GM23338 (cell line): Measurements from ENCODE around the gene DDR2. TPM values are rescaled to one million over a fixed set of nuclear protein-coding genes. Genes with fewer than 3 reads are reported as not detected.

Experiments
- ATAC-seq: fragments of 200-7000 bp; cut with Tn5 transposase; 3 replicates; pipeline ENCODE4 v1.9.1; 2020
- DNase-seq: peaks from one replicate; pipeline ENCODE4 v3.0.0-alpha.2; 2015; ENCODE audit warnings: low spot score
- H2AFZ ChIP-seq: fragments of 200-600 bp; sonication (generic); 2 replicates; pipeline ENCODE4 v1.8.0; 2016; ENCODE audit warnings: antibody characterized with exemption, mild to moderate bottlenecking, moderate library complexity
- H3F3A ChIP-seq: fragments of 200-600 bp; sonication (generic); replicated peaks from 2 replicates; pipeline ENCODE4 v1.8.0; 2017; ENCODE audit warnings: antibody characterized with exemption, mixed run types, low read depth
- H3K27ac ChIP-seq: fragments of 200-600 bp; sonication (generic); 2 replicates; pipeline ENCODE4 v1.6.1; 2016; ENCODE audit warnings: low read depth
- H3K27me3 ChIP-seq: fragments of 200-600 bp; sonication (generic); 2 replicates; pipeline ENCODE4 v1.8.0; 2016; ENCODE audit warnings: mild to moderate bottlenecking, mixed run types, moderate library complexity; ENCODE audit not compliant: insufficient read depth
- H3K36me3 ChIP-seq: fragments of 200-600 bp; sonication (generic); 2 replicates; pipeline ENCODE4 v1.8.0; 2016; ENCODE audit warnings: mild to moderate bottlenecking; ENCODE audit not compliant: insufficient read depth
- H3K4me1 ChIP-seq: fragments of 200-600 bp; sonication (generic); 2 replicates; pipeline ENCODE4 v1.8.0; 2016; ENCODE audit warnings: mild to moderate bottlenecking, moderate library complexity; ENCODE audit not compliant: insufficient read depth
- H3K4me2 ChIP-seq: fragments of 200-600 bp; sonication (generic); 2 replicates; pipeline ENCODE4 v1.7.1; 2017; ENCODE audit warnings: mixed run types
- H3K4me3 ChIP-seq: fragments of 200-600 bp; sonication (generic); 2 replicates; pipeline ENCODE4 v1.6.1; 2016; ENCODE audit warnings: mixed run types
- H3K79me2 ChIP-seq: fragments of 200-600 bp; sonication (generic); replicated peaks from 2 replicates; pipeline ENCODE4 v1.8.0; 2017; ENCODE audit warnings: mild to moderate bottlenecking; ENCODE audit not compliant: insufficient read depth
- H3K9me2 ChIP-seq: fragments of 200-600 bp; sonication (generic); 2 replicates; pipeline ENCODE4 v1.8.0; 2017; ENCODE audit not compliant: insufficient read depth
- H4K20me1 ChIP-seq: fragments of 200-600 bp; sonication (generic); replicated peaks from 2 replicates; pipeline ENCODE4 v1.8.0; 2017; ENCODE audit warnings: mild to moderate bottlenecking; ENCODE audit not compliant: insufficient read depth
- H3K27ac Mint-ChIP-seq: 2 replicates; pipeline ENCODE4 v1.8.0; 2020; ENCODE audit warnings: inconsistent platforms, mild to moderate bottlenecking, moderate library complexity, mixed read lengths
- H3K27me3 Mint-ChIP-seq: 3 replicates; pipeline ENCODE4 v1.8.0; 2022; ENCODE audit warnings: low read depth, mild to moderate bottlenecking, moderate library complexity, mixed read lengths, inconsistent platforms; ENCODE audit not compliant: insufficient read depth, poor library complexity
- H3K36me3 Mint-ChIP-seq: 3 replicates; pipeline ENCODE4 v1.8.0; 2021; ENCODE audit warnings: low read depth, mild to moderate bottlenecking, inconsistent platforms, moderate library complexity, mixed read lengths
- H3K4me1 Mint-ChIP-seq: 3 replicates; pipeline ENCODE4 v1.8.0; 2020; ENCODE audit warnings: mild to moderate bottlenecking, inconsistent platforms, mixed read lengths
- H3K4me3 Mint-ChIP-seq: 3 replicates; pipeline ENCODE4 v1.8.0; 2021; ENCODE audit warnings: moderate library complexity, mild to moderate bottlenecking, inconsistent platforms, mixed read lengths
- H3K9me3 Mint-ChIP-seq: 3 replicates; pipeline ENCODE4 v1.8.0; 2020; ENCODE audit warnings: moderate library complexity, mild to moderate bottlenecking, inconsistent platforms, mixed read lengths
- CREB1 ChIP-seq: fragments of 250-450 bp; sonication (Bioruptor Pico); IDR thresholded peaks from 2 replicates; pipeline ENCODE4 v1.5.0; 2020; ENCODE audit warnings: low read depth, mild to moderate bottlenecking, moderate library complexity
- EZH2 ChIP-seq: fragments of 200-600 bp; sonication (generic); IDR thresholded peaks from one replicate; pipeline ENCODE4 v1.8.0; 2017; ENCODE audit warnings: antibody characterized with exemption, mild to moderate bottlenecking, low read depth; ENCODE audit not compliant: unreplicated experiment
- EZH2phosphoT487 ChIP-seq: fragments of 200-600 bp; sonication (generic); IDR thresholded peaks from one replicate; pipeline ENCODE4 v1.8.1; 2018; ENCODE audit warnings: antibody characterized with exemption; ENCODE audit not compliant: unreplicated experiment
- JUNB ChIP-seq: IDR thresholded peaks from one replicate; pipeline ENCODE4 v1.6.1; 2016; ENCODE audit warnings: antibody characterized with exemption; ENCODE audit not compliant: unreplicated experiment
- NANOG ChIP-seq: IDR thresholded peaks from 2 replicates; pipeline ENCODE4 v1.6.1; 2016; ENCODE audit warnings: antibody characterized with exemption, borderline replicate concordance
- POLR2AphosphoS5 ChIP-seq: IDR thresholded peaks from 2 replicates; pipeline ENCODE4 v1.6.1; 2016; ENCODE audit warnings: antibody characterized with exemption, low read depth
- STAT1 ChIP-seq: IDR thresholded peaks from one replicate; pipeline ENCODE4 v1.6.1; 2016; ENCODE audit warnings: antibody characterized with exemption; ENCODE audit not compliant: unreplicated experiment
- ZNF114 ChIP-seq: fragments of 250-450 bp; sonication (Bioruptor Pico); IDR thresholded peaks from 2 replicates; pipeline ENCODE4 v1.5.0; 2020; ENCODE audit warnings: mild to moderate bottlenecking, moderate library complexity
- ZNF331 ChIP-seq: fragments of 250-450 bp; sonication (Bioruptor Pico); IDR thresholded peaks from 2 replicates; pipeline ENCODE4 v1.5.0; 2020; ENCODE audit warnings: low read depth, mild to moderate bottlenecking, moderate library complexity
- ZNF462 ChIP-seq: fragments of 250-450 bp; sonication (Bioruptor Pico); IDR thresholded peaks from 2 replicates; pipeline ENCODE4 v1.5.0; 2020; ENCODE audit warnings: mild to moderate bottlenecking, moderate library complexity
- polyA plus RNA-seq: library from polyadenylated mRNA; unstranded; fragments of >200 nt; fragmentation: Nextera tagmentation; extraction: Ambion mirVana; gene quantifications from 2 replicates; pipeline ENCODE4 v1.2.1, GENCODE V29; 2016
- total RNA-seq: library from RNA; depleted of rRNA; stranded (reverse); fragments of >200 nt; shearing (Covaris generic); gene quantifications from 2 replicates; pipeline ENCODE4 v1.2.3, GENCODE V29; 2014
- TF ChIP-seq, protein P1 (sequence below): IDR thresholded peaks from 2 replicates; pipeline ENCODE4 v1.6.1; 2016; ENCODE audit warnings: antibody characterized with exemption
- TF ChIP-seq, protein P2 (sequence below), 2 experiments: fragments of 200-600 bp in 1 of 2; sonication (generic) in 1 of 2; conservative IDR thresholded peaks; 2 replicates each; pipeline versions ENCODE4 v1.5.1 to v1.6.1; 2016 to 2017; ENCODE audit warnings: antibody characterized with exemption in 2 of 2, low read depth in 2 of 2, mild to moderate bottlenecking in 2 of 2, moderate library complexity in 1 of 2
- TF ChIP-seq, protein P3 (sequence below): IDR thresholded peaks from one replicate; pipeline ENCODE4 v1.6.1; 2018; ENCODE audit warnings: antibody characterized with exemption; ENCODE audit not compliant: unreplicated experiment

Gene DDR2
- total and polyA plus RNA-seq, 2 experiments from 2014 or later = 0.66 to 1.8 TPM

DNA sequence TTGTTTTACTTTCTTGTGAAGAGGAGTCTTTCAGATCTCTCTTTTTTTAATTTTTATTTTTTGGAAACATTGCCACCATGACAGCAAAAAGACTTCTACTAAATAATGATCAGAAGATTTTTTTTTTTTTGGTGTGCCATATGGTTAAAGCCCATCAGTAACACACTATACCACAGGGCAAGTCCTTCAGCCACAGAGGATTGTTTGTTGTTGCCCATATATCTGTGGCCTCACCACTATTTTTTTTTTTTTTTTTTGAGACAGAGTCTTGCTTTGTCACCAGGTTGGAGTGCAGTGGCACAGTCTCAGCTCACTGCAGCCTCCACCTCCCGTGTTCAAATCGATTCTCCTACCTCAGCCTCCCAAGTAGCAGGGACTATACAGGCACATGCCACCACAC, 41.6 kb upstream of the DDR2 start:
- Histone ChIP-seq H3K36me3 (no peaks in the 10 kb centered on the region), H4K20me1 (0 out of 2 replicates have a peak, but pooled peaks cover 3% of the 10 kb centered on the region), H3K4me3 (no peak overlapping the region), H2AFZ (no peak overlapping the region), H3K79me2 (no peaks in the 10 kb centered on the region), H3K27me3 (no peaks in the 10 kb centered on the region), H3K4me1 (no peaks in the 10 kb centered on the region), H3K9me2 (no peaks in the 10 kb centered on the region), H3K4me2 (no peak overlapping the region), H3K27ac (no peak overlapping the region), H3F3A (no peaks in the 10 kb centered on the region)
- TF ChIP-seq POLR2AphosphoS5 (no peak), CREB1 (CRISPR knock-in tag) (no peak), STAT1 (no peak), ZNF331 (no peak), EZH2 (no peak), NANOG (no peak), JUNB (no peak), EZH2phosphoT487 (no peak), ZNF114 (CRISPR knock-in tag) (no peak), ZNF462 (no peak)
- TF ChIP-seq, protein P1, sequence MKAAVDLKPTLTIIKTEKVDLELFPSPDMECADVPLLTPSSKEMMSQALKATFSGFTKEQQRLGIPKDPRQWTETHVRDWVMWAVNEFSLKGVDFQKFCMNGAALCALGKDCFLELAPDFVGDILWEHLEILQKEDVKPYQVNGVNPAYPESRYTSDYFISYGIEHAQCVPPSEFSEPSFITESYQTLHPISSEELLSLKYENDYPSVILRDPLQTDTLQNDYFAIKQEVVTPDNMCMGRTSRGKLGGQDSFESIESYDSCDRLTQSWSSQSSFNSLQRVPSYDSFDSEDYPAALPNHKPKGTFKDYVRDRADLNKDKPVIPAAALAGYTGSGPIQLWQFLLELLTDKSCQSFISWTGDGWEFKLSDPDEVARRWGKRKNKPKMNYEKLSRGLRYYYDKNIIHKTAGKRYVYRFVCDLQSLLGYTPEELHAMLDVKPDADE = no peak
- TF ChIP-seq, protein P2, sequence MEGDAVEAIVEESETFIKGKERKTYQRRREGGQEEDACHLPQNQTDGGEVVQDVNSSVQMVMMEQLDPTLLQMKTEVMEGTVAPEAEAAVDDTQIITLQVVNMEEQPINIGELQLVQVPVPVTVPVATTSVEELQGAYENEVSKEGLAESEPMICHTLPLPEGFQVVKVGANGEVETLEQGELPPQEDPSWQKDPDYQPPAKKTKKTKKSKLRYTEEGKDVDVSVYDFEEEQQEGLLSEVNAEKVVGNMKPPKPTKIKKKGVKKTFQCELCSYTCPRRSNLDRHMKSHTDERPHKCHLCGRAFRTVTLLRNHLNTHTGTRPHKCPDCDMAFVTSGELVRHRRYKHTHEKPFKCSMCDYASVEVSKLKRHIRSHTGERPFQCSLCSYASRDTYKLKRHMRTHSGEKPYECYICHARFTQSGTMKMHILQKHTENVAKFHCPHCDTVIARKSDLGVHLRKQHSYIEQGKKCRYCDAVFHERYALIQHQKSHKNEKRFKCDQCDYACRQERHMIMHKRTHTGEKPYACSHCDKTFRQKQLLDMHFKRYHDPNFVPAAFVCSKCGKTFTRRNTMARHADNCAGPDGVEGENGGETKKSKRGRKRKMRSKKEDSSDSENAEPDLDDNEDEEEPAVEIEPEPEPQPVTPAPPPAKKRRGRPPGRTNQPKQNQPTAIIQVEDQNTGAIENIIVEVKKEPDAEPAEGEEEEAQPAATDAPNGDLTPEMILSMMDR (conservative IDR thresholded peaks at IDR 0.05; ENCODE audit: low read depth in 2 of 2) = no peak
- TF ChIP-seq, protein P3, sequence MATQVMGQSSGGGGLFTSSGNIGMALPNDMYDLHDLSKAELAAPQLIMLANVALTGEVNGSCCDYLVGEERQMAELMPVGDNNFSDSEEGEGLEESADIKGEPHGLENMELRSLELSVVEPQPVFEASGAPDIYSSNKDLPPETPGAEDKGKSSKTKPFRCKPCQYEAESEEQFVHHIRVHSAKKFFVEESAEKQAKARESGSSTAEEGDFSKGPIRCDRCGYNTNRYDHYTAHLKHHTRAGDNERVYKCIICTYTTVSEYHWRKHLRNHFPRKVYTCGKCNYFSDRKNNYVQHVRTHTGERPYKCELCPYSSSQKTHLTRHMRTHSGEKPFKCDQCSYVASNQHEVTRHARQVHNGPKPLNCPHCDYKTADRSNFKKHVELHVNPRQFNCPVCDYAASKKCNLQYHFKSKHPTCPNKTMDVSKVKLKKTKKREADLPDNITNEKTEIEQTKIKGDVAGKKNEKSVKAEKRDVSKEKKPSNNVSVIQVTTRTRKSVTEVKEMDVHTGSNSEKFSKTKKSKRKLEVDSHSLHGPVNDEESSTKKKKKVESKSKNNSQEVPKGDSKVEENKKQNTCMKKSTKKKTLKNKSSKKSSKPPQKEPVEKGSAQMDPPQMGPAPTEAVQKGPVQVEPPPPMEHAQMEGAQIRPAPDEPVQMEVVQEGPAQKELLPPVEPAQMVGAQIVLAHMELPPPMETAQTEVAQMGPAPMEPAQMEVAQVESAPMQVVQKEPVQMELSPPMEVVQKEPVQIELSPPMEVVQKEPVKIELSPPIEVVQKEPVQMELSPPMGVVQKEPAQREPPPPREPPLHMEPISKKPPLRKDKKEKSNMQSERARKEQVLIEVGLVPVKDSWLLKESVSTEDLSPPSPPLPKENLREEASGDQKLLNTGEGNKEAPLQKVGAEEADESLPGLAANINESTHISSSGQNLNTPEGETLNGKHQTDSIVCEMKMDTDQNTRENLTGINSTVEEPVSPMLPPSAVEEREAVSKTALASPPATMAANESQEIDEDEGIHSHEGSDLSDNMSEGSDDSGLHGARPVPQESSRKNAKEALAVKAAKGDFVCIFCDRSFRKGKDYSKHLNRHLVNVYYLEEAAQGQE = no peak
- Mint-ChIP-seq H3K27ac (no peak overlapping the region), H3K27me3 (no peaks in the 10 kb centered on the region), H3K4me1 (no peaks in the 10 kb centered on the region), H3K9me3 (no peaks in the 10 kb centered on the region), H3K36me3 (peaks cover 6% of the 10 kb centered on the region; the same call in 2 of the 3 replicates), H3K4me3 (no peak overlapping the region)
- DNase-seq (no peak), ATAC-seq (no peak)
